Keratinocyte (primary cell): ENCODE results near the gene CYCS. TPM values are rescaled to one million over a fixed set of nuclear protein-coding genes. Genes with fewer than 3 reads are reported as not detected.

Source experiments
- DNase-seq: peaks from one replicate; pipeline ENCODE4 v3.0.0-alpha.2; 2011; ENCODE audit warnings: low read depth, missing footprints, low spot score
- FAIRE-seq: peaks from 2 replicates; lab custom pipeline; 2011; peaks lifted over from hg19 to GRCh38; lab: Jason Lieb, UNC
- H2AFZ ChIP-seq: 2 replicates; pipeline ENCODE4 v1.6.0; 2012; ENCODE audit warnings: low read length, control low read depth, inconsistent platforms; ENCODE audit not compliant: control insufficient read depth
- H3K27ac ChIP-seq: 2 replicates; pipeline ENCODE4 v1.5.1; 2011; ENCODE audit warnings: low read length; ENCODE audit not compliant: control insufficient read depth, insufficient read depth
- H3K27me3 ChIP-seq: 3 replicates; pipeline ENCODE4 v1.6.0; 2011; ENCODE audit warnings: low read length; ENCODE audit not compliant: control insufficient read depth, insufficient read depth; ENCODE audit errors: extremely low read depth
- H3K36me3 ChIP-seq, 2 experiments: 2 replicates in 1 of 2; 3 replicates in 1 of 2; pipeline ENCODE4 v1.5.1; 2011; ENCODE audit warnings: low read length in 2 of 2, mild to moderate bottlenecking in 1 of 2; ENCODE audit not compliant: control insufficient read depth in 2 of 2, insufficient read depth in 2 of 2; ENCODE audit errors: extremely low read depth in 1 of 2
- H3K4me1 ChIP-seq: 3 replicates; pipeline ENCODE4 v1.5.1; 2011; ENCODE audit warnings: low read length; ENCODE audit not compliant: control insufficient read depth, insufficient read depth; ENCODE audit errors: extremely low read depth
- H3K4me2 ChIP-seq: 3 replicates; pipeline ENCODE4 v1.6.0; 2011; ENCODE audit warnings: low read depth, low read length; ENCODE audit not compliant: control insufficient read depth, insufficient read depth; ENCODE audit errors: extremely low read depth
- H3K4me3 ChIP-seq, 3 experiments: fragments of 200-600 bp in 1 of 3; sonication (generic) in 1 of 3; 2 replicates in 2 of 3; 3 replicates in 1 of 3; pipeline ENCODE4 v1.5.1; 2011 to 2016; ENCODE audit warnings: low read length in 3 of 3, mild to moderate bottlenecking in 3 of 3, control low read depth in 2 of 3, inconsistent platforms in 1 of 3, low read depth in 1 of 3, mixed read lengths in 1 of 3, mixed run types in 1 of 3, moderate library complexity in 1 of 3; ENCODE audit not compliant: control insufficient read depth in 2 of 3, insufficient read depth in 2 of 3; ENCODE audit errors: extremely low read depth in 1 of 3
- H3K79me2 ChIP-seq: 2 replicates; pipeline ENCODE4 v1.6.0; 2012; ENCODE audit warnings: low read length; ENCODE audit not compliant: control insufficient read depth, insufficient read depth
- H3K9ac ChIP-seq: 3 replicates; pipeline ENCODE4 v1.6.0; 2011; ENCODE audit warnings: low read length; ENCODE audit not compliant: control insufficient read depth, insufficient read depth; ENCODE audit errors: extremely low read depth
- H3K9me1 ChIP-seq: 3 replicates; pipeline ENCODE4 v1.6.0; 2011; ENCODE audit warnings: low read length; ENCODE audit not compliant: control insufficient read depth, insufficient read depth; ENCODE audit errors: extremely low read depth
- H3K9me3 ChIP-seq: 2 replicates; pipeline ENCODE4 v1.5.1; 2012; ENCODE audit warnings: low read depth, low read length; ENCODE audit not compliant: control insufficient read depth
- H4K20me1 ChIP-seq: 3 replicates; pipeline ENCODE4 v1.6.0; 2011; ENCODE audit warnings: low read length; ENCODE audit not compliant: control insufficient read depth, insufficient read depth; ENCODE audit errors: extremely low read depth
- EZH2 ChIP-seq: IDR thresholded peaks from one replicate; pipeline ENCODE4 v1.6.1; 2012; ENCODE audit warnings: inconsistent platforms, mild to moderate bottlenecking, low read length, moderate library complexity
- dilution Hi-C: fragments of 300-500 bp; cut with MboI; formaldehyde crosslinking; loops from one replicate; pipeline ENCODE4 v1.7.0; 2020; ENCODE audit warnings: low sequenced_read_pairs; ENCODE audit not compliant: extremely low pct_ligation_motif_present
- polyA plus RNA-seq, 5 experiments: library from polyadenylated mRNA; depleted of rRNA in 3 of 5; stranded (reverse) in 3 of 5; stranded (forward) in 1 of 5; unstranded in 1 of 5; fragments of >200 nt; gene quantifications; 1 replicate in 1 of 5; 2 replicates in 3 of 5; 3 replicates in 1 of 5; pipeline versions ENCODE4 v1.2.1 to v1.2.3, GENCODE V29; 2011 to 2012; ENCODE audit warnings: missing spikeins in 2 of 5, low read depth in 1 of 5, low replicate concordance in 1 of 5
- TF ChIP-seq, protein P1 (sequence below), 3 experiments: IDR thresholded peaks in 1 of 3; conservative IDR thresholded peaks in 1 of 3; optimal IDR thresholded peaks in 1 of 3; 2 replicates in 2 of 3; 3 replicates in 1 of 3; pipeline versions ENCODE3 to v1.5.1; 2011; ENCODE audit warnings: low read length in 3 of 3, mild to moderate bottlenecking in 3 of 3, moderate library complexity in 2 of 3, control low read depth in 1 of 3, inconsistent platforms in 1 of 3; ENCODE audit not compliant: insufficient read depth in 2 of 3; ENCODE audit errors: extremely low read depth in 1 of 3

The CYCS gene
- polyA plus RNA-seq, 1 donor (not counting 4 experiments of a cell fraction or from before 2014, with no cell fraction given), result 176 TPM

DNA sequence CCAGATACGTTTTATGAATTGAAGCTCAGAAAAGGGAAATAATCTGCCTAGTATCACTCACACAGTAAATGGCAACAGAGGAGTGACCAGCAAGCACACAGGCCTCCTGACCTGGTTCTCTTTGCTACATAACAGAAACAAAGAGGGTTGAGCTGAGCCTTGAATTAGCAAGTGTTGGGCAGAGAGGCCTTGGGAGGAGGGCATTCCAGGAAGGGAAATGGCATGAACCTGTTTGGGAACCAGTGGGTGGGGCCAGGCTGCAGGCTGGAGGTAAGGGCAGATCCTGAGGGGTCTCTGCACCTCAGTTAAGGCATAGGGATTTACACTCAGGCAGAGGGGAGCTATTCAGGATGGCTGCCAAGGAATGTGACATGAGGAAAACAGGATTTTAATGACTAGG lies 24.8 kb upstream of the CYCS start:
- Histone ChIP-seq H3K27ac (no peak overlapping the region), H3K4me1 (no peaks in the 10 kb centered on the region), H4K20me1 (no peaks in the 10 kb centered on the region), H3K36me3 (no peaks in the 10 kb centered on the region), H3K9me1 (no peaks in the 10 kb centered on the region), H3K9me3 (no peaks in the 10 kb centered on the region), H3K79me2 (no peaks in the 10 kb centered on the region), H3K9ac (no peak overlapping the region), H3K27me3 (no peaks in the 10 kb centered on the region), H3K4me3 (no peak overlapping the region), H2AFZ (no peak overlapping the region), H3K4me2 (no peak overlapping the region)
- FAIRE-seq (no peak), DNase-seq (no peak)
- no peak for TF ChIP-seq EZH2
- TF ChIP-seq, protein P1, sequence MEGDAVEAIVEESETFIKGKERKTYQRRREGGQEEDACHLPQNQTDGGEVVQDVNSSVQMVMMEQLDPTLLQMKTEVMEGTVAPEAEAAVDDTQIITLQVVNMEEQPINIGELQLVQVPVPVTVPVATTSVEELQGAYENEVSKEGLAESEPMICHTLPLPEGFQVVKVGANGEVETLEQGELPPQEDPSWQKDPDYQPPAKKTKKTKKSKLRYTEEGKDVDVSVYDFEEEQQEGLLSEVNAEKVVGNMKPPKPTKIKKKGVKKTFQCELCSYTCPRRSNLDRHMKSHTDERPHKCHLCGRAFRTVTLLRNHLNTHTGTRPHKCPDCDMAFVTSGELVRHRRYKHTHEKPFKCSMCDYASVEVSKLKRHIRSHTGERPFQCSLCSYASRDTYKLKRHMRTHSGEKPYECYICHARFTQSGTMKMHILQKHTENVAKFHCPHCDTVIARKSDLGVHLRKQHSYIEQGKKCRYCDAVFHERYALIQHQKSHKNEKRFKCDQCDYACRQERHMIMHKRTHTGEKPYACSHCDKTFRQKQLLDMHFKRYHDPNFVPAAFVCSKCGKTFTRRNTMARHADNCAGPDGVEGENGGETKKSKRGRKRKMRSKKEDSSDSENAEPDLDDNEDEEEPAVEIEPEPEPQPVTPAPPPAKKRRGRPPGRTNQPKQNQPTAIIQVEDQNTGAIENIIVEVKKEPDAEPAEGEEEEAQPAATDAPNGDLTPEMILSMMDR (optimal IDR thresholded peaks at IDR 0.05 in 1 of 3, IDR thresholded peaks at IDR 0.05 in 1 of 3, conservative IDR thresholded peaks at IDR 0.05 in 1 of 3; ENCODE audit: extremely low read depth in 1 of 3, insufficient read depth in 2 of 3, low read length in 3 of 3), result no peak
- dilution Hi-C loops, result no loop called here

DNA sequence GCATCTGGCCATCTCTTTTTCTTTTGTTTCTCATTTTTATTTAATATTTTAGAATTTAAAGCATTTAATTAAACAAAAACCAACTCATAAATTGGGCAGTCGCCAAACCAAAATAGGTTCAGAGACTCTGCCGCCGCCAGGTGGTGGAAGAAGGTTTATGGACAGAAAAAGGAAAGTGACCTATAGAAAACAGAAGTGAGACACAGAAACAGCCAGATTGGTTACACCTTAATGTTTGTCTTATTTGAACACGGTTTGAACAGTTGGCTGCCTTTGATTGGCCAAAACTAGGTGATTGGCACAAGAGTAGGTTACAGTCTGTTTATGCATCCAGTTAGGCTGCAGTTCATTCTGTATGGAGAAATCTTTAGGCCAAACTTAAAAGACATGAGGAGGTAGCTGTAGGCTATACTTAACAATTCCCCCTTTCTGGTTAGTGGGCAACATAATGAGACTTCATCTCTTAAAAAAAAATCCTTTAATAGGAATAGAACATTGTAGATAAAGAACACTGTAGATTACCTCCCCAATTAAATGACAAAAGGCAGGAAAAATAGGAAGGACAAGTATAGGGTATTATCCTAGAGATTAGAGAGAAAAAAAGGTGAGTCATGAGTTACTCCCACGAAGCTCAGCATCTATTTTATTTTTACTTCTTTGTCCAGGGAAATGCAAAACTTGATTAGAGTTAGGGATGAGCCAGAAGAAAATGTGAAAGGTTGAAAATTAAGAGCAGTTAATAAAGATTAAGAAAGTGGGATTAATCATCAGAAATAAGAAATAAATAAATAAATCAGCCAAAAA lies 23.9 kb upstream of the CYCS start:
- FAIRE-seq (no peak), DNase-seq (no peak)
- no peaks in the 10 kb centered on the region for H3K79me2 ChIP-seq
- no peaks in the 10 kb centered on the region for H3K4me1 ChIP-seq
- H3K9me1 ChIP-seq, result no peaks in the 10 kb centered on the region
- TF ChIP-seq EZH2, result no peak
- TF ChIP-seq, protein P1 (optimal IDR thresholded peaks at IDR 0.05 in 1 of 3, IDR thresholded peaks at IDR 0.05 in 1 of 3, conservative IDR thresholded peaks at IDR 0.05 in 1 of 3; ENCODE audit: extremely low read depth in 1 of 3, insufficient read depth in 2 of 3, low read length in 3 of 3), result no peak
- H3K27me3 ChIP-seq, result no peaks in the 10 kb centered on the region
- H4K20me1 ChIP-seq, result no peaks in the 10 kb centered on the region
- no peak overlapping the region for H3K9ac ChIP-seq
- no peaks in the 10 kb centered on the region for H3K9me3 ChIP-seq
- H2AFZ ChIP-seq, result no peak overlapping the region
- H3K27ac ChIP-seq, result no peak overlapping the region
- H3K4me3 ChIP-seq, result no peak overlapping the region
- H3K4me2 ChIP-seq, result no peak overlapping the region
- dilution Hi-C loops, result no loop called here
- H3K36me3 ChIP-seq, result no peaks in the 10 kb centered on the region
